PFSK-1 (cell line): ENCODE data around the gene ERC2.

Experiments
- FOXP2 ChIP-seq: optimal IDR thresholded peaks from 2 replicates; pipeline ENCODE3; 2011; ENCODE audit warnings: borderline replicate concordance, control low read depth, inconsistent platforms; ENCODE audit not compliant: insufficient read depth; ENCODE audit errors: extremely low read length, extremely low read depth
- POLR2AphosphoS5 ChIP-seq: IDR thresholded peaks from 2 replicates; pipeline ENCODE4 v1.6.1; 2012; ENCODE audit warnings: low read depth, mild to moderate bottlenecking, control low read depth, low read length, moderate library complexity
- REST ChIP-seq, 2 experiments: IDR thresholded peaks; 2 replicates each; pipeline versions ENCODE4 v1.6.1 to v1.8.0; 2011 to 2012; ENCODE audit warnings: low read depth in 2 of 2, low read length in 2 of 2, control low read depth in 1 of 2, inconsistent platforms in 1 of 2, mild to moderate bottlenecking in 1 of 2, moderate library complexity in 1 of 2; ENCODE audit not compliant: insufficient read depth in 1 of 2
- SIN3A ChIP-seq: IDR thresholded peaks from 2 replicates; pipeline ENCODE4 v1.6.1; 2012; ENCODE audit warnings: mild to moderate bottlenecking, low read length, moderate library complexity, borderline replicate concordance; ENCODE audit not compliant: insufficient read depth
- TAF1 ChIP-seq: IDR thresholded peaks from 2 replicates; pipeline ENCODE4 v1.6.1; 2012; ENCODE audit warnings: low read length, control low read depth, borderline replicate concordance; ENCODE audit not compliant: insufficient read depth

Gene ERC2

DNA sequence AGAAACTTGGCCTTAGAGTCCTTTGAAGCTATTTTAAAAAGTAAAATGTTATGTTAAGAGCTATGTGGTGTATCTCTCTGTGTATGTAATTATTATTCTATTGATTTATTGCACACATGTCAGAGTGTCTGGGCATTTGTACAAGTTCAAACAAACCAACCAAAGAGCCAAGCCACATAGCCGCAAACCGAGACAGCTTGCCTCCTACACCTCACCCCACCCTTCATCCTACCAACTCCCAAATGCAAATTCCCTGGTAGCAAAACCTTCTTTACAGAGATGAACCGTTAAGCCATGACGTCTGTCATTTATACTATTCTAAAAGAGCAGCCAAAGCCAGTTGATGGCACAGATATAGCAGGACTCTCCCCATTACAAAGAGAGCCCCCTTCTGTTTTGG is 332.3 kb downstream of the ERC2 start:
- no peak for TF ChIP-seq REST (IDR thresholded peaks at IDR 0.05; ENCODE audit: insufficient read depth in 1 of 2, low read depth in 2 of 2, low read length in 2 of 2)
- no peak for TF ChIP-seq POLR2AphosphoS5

DNA sequence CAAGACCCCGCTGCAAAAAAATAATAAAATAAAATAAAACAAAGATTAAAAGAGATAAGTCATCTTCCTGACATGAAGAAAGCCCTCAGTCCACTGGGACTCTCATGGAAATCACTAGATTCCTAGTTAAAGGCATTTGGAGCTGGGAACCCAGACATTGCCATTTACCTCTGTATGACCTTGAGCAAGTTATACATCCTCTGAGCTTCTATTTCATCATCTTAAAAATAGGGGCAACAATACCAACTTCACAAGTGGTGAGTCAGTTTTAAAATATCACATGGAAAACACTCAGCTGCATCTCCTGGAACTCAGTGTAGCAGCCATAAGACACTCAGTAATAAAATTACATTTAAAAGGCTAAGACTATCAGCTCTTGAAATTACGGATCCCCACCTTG is 334.8 kb downstream of the ERC2 start:
- TF ChIP-seq FOXP2 (no peak), REST (IDR thresholded peaks at IDR 0.05; ENCODE audit: insufficient read depth in 1 of 2, low read depth in 2 of 2, low read length in 2 of 2) (no peak), POLR2AphosphoS5 (no peak), SIN3A (no peak), TAF1 (no peak)

- TF ChIP-seq REST (IDR thresholded peaks at IDR 0.05; ENCODE audit: insufficient read depth in 1 of 2, low read depth in 2 of 2, low read length in 2 of 2) (no peak), SIN3A (no peak), TAF1 (no peak)
Measured at GRCh38 chr3:56132762-56133161, 335.5 kb downstream of the ERC2 start.

DNA sequence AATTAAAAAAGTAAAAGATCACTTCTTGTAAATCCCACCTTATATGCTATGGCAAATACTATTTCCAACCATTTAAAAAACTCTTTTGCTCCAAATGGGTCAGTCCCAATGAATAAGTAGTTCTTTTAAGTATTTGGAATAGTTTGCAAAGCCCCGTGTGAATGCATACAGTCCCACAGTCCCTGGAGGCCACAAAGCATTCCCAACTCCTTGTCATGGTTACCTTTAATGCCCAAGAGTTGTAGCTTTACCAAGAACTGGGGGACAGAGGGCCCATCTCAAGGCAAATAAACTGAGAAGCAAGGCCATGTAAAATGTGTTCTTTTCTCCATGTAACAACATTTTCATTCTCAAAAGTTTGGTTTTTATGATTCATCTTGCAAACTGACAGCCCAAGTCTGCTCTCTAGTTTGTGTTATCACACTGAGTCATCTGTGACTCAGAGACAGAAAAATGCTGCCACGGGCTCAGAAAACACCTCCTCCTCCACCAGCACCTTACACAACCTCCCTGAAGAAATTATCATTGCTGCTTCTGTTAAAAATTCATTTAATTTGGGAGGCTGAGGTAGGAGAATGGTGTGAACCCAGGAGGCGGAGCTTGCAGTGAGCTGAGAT is 336.2 kb downstream of the ERC2 start:
- peak in 1 of 2 experiments; percentile 10; a peak in 1 of 4 replicates for TF ChIP-seq REST (IDR thresholded peaks at IDR 0.05; ENCODE audit: insufficient read depth in 1 of 2, low read depth in 2 of 2, low read length in 2 of 2)
- TF ChIP-seq SIN3A, result no peak

- TF ChIP-seq REST (IDR thresholded peaks at IDR 0.05; ENCODE audit: insufficient read depth in 1 of 2, low read depth in 2 of 2, low read length in 2 of 2), result no peak
- TF ChIP-seq FOXP2, result no peak
- no peak for TF ChIP-seq TAF1
- no peak for TF ChIP-seq SIN3A
- TF ChIP-seq POLR2AphosphoS5, result no peak
Measured at GRCh38 chr3:56130036-56130435, 338.2 kb downstream of the ERC2 start.
